HG02763 (cell line): ENCODE measurements around the gene RPL21.
"Not testable (repeated sequence)": the region's sequence is repeated elsewhere in the genome, so short reads cannot be mapped to it uniquely, and the experiment has no call there.

Source experiments
- ATAC-seq: cut with Tn5 transposase; IDR thresholded peaks from one replicate; pipeline ENCODE4 v1.9.1; 2021; ENCODE audit warnings: mild to moderate bottlenecking, moderate library complexity; ENCODE audit not compliant: unreplicated experiment

Gene RPL21

DNA sequence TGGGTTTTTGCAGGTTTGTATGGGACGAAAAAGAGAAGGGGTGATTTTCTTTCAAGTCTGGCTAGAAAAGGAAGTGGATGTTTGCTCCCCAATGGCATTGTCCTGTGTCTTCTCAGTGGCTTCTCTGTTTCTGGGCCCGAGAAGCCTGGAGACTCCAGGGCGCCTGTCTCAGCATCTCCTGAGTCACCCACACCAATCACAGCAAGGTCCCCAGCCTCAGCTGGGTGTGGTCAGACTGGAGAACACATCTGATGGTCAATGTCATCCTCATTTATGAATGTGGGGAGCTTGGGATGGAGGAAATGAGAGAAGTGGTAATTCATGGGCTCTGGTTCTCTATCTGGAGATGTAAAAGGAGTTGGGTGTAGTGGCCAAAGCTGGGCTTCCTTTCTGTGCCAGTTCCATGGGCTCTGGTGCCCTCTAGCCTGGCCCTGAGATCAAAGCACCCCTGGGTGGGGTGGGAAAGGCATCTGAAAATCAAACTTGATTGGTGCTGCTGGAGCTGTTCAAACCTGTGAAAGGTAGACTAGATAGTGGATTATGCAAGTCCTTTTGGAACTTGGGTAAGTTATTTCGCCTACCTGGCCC lies 32.6 kb downstream of the RPL21 start:
- no peak for ATAC-seq

- ATAC-seq = no peak
These were observed 37.0 kb downstream of the RPL21 start for GRCh38 chr13:27288392-27288791.

GRCh38 chr13:27289011-27289665 lies 37.8 kb downstream of the RPL21 start:
- no peak for ATAC-seq

GRCh38 chr13:27290715-27291114 lies 39.4 kb downstream of the RPL21 start:
- ATAC-seq = no peak

GRCh38 chr13:27291967-27292366 lies 40.6 kb downstream of the RPL21 start:
- not testable (repeated sequence) for ATAC-seq

- no peak for ATAC-seq
These were observed 41.8 kb downstream of the RPL21 start for GRCh38 chr13:27293076-27293691.

- ATAC-seq = no peak
These were observed 42.6 kb downstream of the RPL21 start for GRCh38 chr13:27293873-27294515.

- no peak for ATAC-seq
These were observed 43.7 kb downstream of the RPL21 start for GRCh38 chr13:27295096-27295495.

- no peak for ATAC-seq
These were observed 44.3 kb downstream of the RPL21 start for GRCh38 chr13:27295660-27296059.

DNA sequence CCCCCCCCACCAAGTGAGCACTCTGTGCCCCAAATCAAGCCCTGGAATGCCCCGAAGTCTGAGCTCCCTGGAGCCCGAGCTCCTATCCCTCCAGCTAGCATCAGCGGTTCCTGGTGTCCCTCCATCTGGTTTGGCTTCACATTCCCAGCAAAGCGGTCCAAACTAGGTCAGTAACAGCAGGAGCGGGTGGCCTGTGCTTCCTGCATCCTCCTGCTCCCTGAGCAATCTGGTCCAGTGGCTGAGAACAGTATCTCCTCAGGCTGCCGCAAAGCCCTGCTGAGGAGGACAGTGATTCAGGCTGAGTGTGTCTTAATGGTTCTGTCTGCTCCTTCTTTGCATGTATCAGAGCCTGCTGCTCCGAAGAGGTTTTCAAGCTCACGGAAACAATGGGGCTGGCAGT lies 45.1 kb downstream of the RPL21 start:
- no peak for ATAC-seq

GRCh38 chr13:27298849-27299248 lies 47.5 kb downstream of the RPL21 start:
- ATAC-seq = no peak

- not testable (repeated sequence) for ATAC-seq
These were observed 49.0 kb downstream of the RPL21 start for GRCh38 chr13:27300406-27300805.

GRCh38 chr13:27300941-27301586 lies 49.7 kb downstream of the RPL21 start:
- no peak for ATAC-seq

DNA sequence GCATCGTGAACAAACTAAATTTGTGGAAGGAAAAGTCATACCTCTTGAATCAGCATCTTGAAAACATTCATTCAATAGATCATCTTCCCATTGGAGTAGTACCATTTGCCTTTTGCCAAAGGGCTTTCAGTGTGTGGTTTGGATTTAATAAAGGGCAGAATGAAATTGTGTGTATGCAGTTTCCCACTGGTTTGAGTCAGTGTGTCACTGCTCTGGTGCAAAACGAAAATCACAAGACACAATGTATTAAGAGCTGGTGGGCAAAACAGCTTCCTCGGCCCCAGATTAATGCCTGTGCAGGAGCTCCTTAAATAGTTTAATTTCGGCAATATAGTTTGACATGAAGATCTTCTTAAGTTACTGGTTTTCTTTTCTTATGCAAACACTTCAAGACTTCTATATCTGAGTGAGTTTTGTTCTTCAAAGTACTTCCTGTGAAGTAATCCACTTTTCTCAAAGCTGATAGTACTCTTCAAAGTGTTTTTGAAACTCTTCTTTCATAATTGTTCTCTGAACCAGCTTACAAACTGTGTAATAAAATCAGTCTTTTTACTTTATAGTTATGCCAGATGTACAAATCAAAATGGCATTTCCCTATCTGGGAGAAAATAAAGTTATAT lies 51.4 kb downstream of the RPL21 start:
- ATAC-seq = no peak

DNA sequence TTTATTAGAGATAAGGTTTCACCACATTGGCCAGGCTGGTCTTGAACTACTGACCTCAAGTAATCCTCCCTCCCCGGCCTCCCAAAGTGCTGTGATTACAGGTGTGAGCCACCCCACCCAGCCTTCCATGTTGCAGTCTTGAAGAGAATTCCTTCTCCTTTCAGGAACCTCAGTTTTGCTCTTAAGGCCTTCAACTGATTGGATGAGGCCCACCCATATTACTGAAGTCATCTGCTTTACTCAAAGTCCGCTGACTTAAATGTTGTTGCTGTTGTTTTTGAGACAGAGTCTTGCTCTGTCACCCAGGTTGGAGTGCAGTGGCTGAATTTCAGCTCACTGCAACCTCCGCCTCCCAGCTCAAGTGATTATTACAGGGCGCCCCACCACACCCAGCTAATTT lies 52.7 kb downstream of the RPL21 start:
- ATAC-seq = no peak

- ATAC-seq = no peak
These were observed 53.3 kb downstream of the RPL21 start for GRCh38 chr13:27304611-27305010.
